ENCODE data around the gene IGSF9. TPM values are rescaled to one million over a fixed set of nuclear protein-coding genes. Genes with fewer than 3 reads are reported as not detected.
"Not testable (repeated sequence)": the region's sequence is repeated elsewhere in the genome, so short reads cannot be mapped to it uniquely, and the experiment has no call there.

Gene IGSF9
- total RNA-seq, 1 donor from 2014 or later = 24.5 TPM

- no peak for DNase-seq (ENCODE audit: low read depth, low spot score)
- Mint-ChIP-seq H3K27me3 (ENCODE audit: low read depth) (peaks cover 3% of the 10 kb centered on the region), H3K4me1 (peaks cover 22% of the 10 kb centered on the region), H3K27ac (ENCODE audit: unreplicated experiment) (no peak overlapping the region), H3K9me3 (peaks cover 7% of the 10 kb centered on the region), H3K4me3 (no peak overlapping the region), H3K36me3 (ENCODE audit: low read depth) (no peaks in the 10 kb centered on the region)
- TF ChIP-seq CTCF (conservative IDR thresholded peaks at IDR 0.05) = no peak
Observed at GRCh38 chr1:159908031-159908940, 37.1 kb downstream of the IGSF9 start.

GRCh38 chr1:159906960-159907359 lies 38.5 kb downstream of the IGSF9 start:
- no peak for TF ChIP-seq CTCF (conservative IDR thresholded peaks at IDR 0.05)
- Mint-ChIP-seq H3K4me3 (no peak overlapping the region), H3K27me3 (ENCODE audit: low read depth) (peaks cover 3% of the 10 kb centered on the region), H3K27ac (ENCODE audit: unreplicated experiment) (no peak overlapping the region), H3K36me3 (ENCODE audit: low read depth) (no peaks in the 10 kb centered on the region), H3K9me3 (peaks cover 7% of the 10 kb centered on the region), H3K4me1 (peaks cover 19% of the 10 kb centered on the region)
- DNase-seq (ENCODE audit: low read depth, low spot score) = no peak

GRCh38 chr1:159904036-159904435 lies 41.4 kb downstream of the IGSF9 start:
- H3K9me3 Mint-ChIP-seq; H3K27ac Mint-ChIP-seq (ENCODE audit: unreplicated experiment); H3K36me3 Mint-ChIP-seq (ENCODE audit: low read depth); DNase-seq (ENCODE audit: low read depth, low spot score); H3K4me3 Mint-ChIP-seq: not testable (repeated sequence)
- Mint-ChIP-seq H3K27me3 (ENCODE audit: low read depth) (peaks cover 11% of the 10 kb centered on the region), H3K4me1 (peaks cover 22% of the 10 kb centered on the region)

- Mint-ChIP-seq H3K9me3 (peaks cover 7% of the 10 kb centered on the region), H3K27me3 (ENCODE audit: low read depth) (peaks cover 17% of the 10 kb centered on the region), H3K4me3 (no peak overlapping the region), H3K4me1 (peaks cover 16% of the 10 kb centered on the region), H3K27ac (ENCODE audit: unreplicated experiment) (no peak overlapping the region), H3K36me3 (ENCODE audit: low read depth) (no peaks in the 10 kb centered on the region)
- no peak for DNase-seq (ENCODE audit: low read depth, low spot score)
- no peak for TF ChIP-seq CTCF (conservative IDR thresholded peaks at IDR 0.05)
Observed at GRCh38 chr1:159902541-159902940, 42.9 kb downstream of the IGSF9 start.

GRCh38 chr1:159900755-159901360 lies 44.6 kb downstream of the IGSF9 start:
- no peak for DNase-seq (ENCODE audit: low read depth, low spot score)
- H3K4me3 Mint-ChIP-seq = no peak overlapping the region
- H3K36me3 Mint-ChIP-seq (ENCODE audit: low read depth) = no peaks in the 10 kb centered on the region
- H3K9me3 Mint-ChIP-seq = peaks cover 7% of the 10 kb centered on the region
- H3K27ac Mint-ChIP-seq (ENCODE audit: unreplicated experiment) = no peak overlapping the region
- H3K4me1 Mint-ChIP-seq = peaks cover 16% of the 10 kb centered on the region
- TF ChIP-seq CTCF (conservative IDR thresholded peaks at IDR 0.05) = no peak
- H3K27me3 Mint-ChIP-seq (ENCODE audit: low read depth) = peaks cover 28% of the 10 kb centered on the region
